Measurements from ENCODE around the gene FAT1.
"Not testable (repeated sequence)": the region's sequence is repeated elsewhere in the genome, so short reads cannot be mapped to it uniquely, and the experiment has no call there.

DNA sequence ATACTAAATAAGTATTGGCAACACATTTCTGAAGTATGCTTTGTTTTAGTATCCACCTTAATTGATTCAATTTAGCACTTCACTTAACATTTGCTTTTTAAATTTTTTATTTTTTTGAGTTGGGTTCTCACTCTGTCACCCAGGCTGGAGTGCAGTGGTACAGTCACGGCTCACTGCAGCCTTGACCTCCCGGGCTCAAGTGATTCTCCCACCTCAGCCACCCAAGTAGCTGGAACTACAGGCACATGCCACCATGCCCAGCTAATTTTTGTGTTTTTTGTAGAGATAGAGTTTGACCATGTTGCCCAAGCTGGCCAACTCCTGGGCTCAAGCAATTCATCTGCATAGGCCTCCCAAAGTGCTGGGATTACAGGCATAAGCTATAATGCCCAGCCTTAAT, 38.3 kb upstream of the FAT1 start:
- TF ChIP-seq CTCF (conservative IDR thresholded peaks at IDR 0.05); ZFX (IDR thresholded peaks at IDR 0.05): not testable (repeated sequence)

Data from C4-2B (cell line).